Ovary (tissue), 9 donors: ENCODE measurements around the gene ZBTB33. TPM values are rescaled to one million over a fixed set of nuclear protein-coding genes. Genes with fewer than 3 reads are reported as not detected.

Source experiments
- DNase-seq, 5 donors: peaks; one replicate each; pipeline ENCODE4 v3.0.0-alpha.2; 2019 to 2020
- H3K27ac ChIP-seq, 2 donors: fragments of 200-600 bp; one replicate each; pipeline versions ENCODE4 v1.5.1 to v1.8.0; 2019 to 2022
- H3K27me3 ChIP-seq: fragments of 200-600 bp; one replicate; pipeline ENCODE4 v1.8.0; 2022
- H3K36me3 ChIP-seq: fragments of 200-600 bp; sonication (generic); one replicate; pipeline ENCODE4 v1.5.1; 2019
- H3K4me1 ChIP-seq: one replicate; pipeline ENCODE4 v1.8.1; 2013; ENCODE audit warnings: mild to moderate bottlenecking, moderate library complexity; ENCODE audit not compliant: insufficient read depth
- H3K4me3 ChIP-seq: fragments of 200-600 bp; sonication (generic); one replicate; pipeline ENCODE4 v1.5.1; 2017
- H3K9me3 ChIP-seq, 2 donors: fragments of 200-600 bp in 1 of 2; sonication (generic) in 1 of 2; one replicate each; pipeline versions ENCODE4 v1.5.1 to v1.8.1; 2013 to 2019; ENCODE audit warnings: mild to moderate bottlenecking in 1 of 2, moderate library complexity in 1 of 2
- EP300 ChIP-seq: sonication (generic); formaldehyde crosslinking; IDR thresholded peaks from one replicate; pipeline ENCODE4 v1.6.1; 2017; ENCODE audit warnings: antibody characterized with exemption
- POLR2A ChIP-seq: fragments of 450-650 bp; IDR thresholded peaks from one replicate; pipeline ENCODE4 v1.6.1; 2017; ENCODE audit warnings: antibody characterized with exemption, mild to moderate bottlenecking, moderate library complexity
- WGBS, 3 donors: extraction: QIAGEN DNeasy Blood & Tissue Kit in 1 of 3; methylation state at CpG; one replicate each; pipeline versions ENCODE4 v1.1.5 to v1.1.7; 2013 to 2017; 5-methylcytosine and 5-hydroxymethylcytosine counted together
- intact Hi-C, 4 donors: fragments of 100-400 bp; cut with DNase I; formaldehyde crosslinking; loops; one replicate each; pipeline versions ENCODE4 v1.11.0 to v1.15.1; 2022 to 2023
- polyA plus RNA-seq, 2 donors: library from polyadenylated mRNA; stranded (reverse); fragments of 200-250 nt in 1 of 2; fragments of 350-450 nt in 1 of 2; fragmentation: Illumina TruSeq in 1 of 2; extraction: RNeasy Lipid Tissue Mini Kit (QIAGEN cat#74804) in 1 of 2; gene quantifications; one replicate each; pipeline ENCODE4 v1.2.3, GENCODE V29; 2013 to 2014
- total RNA-seq, 7 donors: library from RNA; depleted of rRNA in 2 of 7; stranded (reverse); fragments of >200 nt in 2 of 7; fragmentation: NEBNext Ultra II Directional in 3 of 7; extraction: Animal tissue kit (Norgen Biotek cat#: 25700) in 3 of 7; gene quantifications; one replicate each; pipeline versions ENCODE4 v1.1.0 to v1.2.4, GENCODE V29; 2016 to 2023
- TF ChIP-seq, protein P1 (sequence below), 3 donors: fragments of 450-650 bp in 2 of 3; fragments of 200-600 bp in 1 of 3; IDR thresholded peaks; one replicate each; pipeline versions ENCODE4 v1.5.1 to v1.8.0; 2016 to 2022; ENCODE audit warnings: antibody characterized with exemption in 3 of 3, mild to moderate bottlenecking in 1 of 3
- donor health status: DM: no; HTN: no; CAD: no; lungs with moderate emphysema.
- donor health status: DM: no; HTN: no; CAD: no.
- donor health status: Bipolar disorder and iron deficiency.
- donor health status: DM: yes; HTN: yes; CAD: no.
- donor health status: DM: no; HTN: no; CAD: no.
- donor health status: DM: yes; HTN: yes; CAD: no.

Gene ZBTB33
- total and polyA plus RNA-seq, 9 donors: 6.6 to 20.0 (median 14.9) TPM

GRCh38 chrX:120228187-120228908 lies 22.3 kb upstream of the ZBTB33 start:
- TF ChIP-seq, protein P1, sequence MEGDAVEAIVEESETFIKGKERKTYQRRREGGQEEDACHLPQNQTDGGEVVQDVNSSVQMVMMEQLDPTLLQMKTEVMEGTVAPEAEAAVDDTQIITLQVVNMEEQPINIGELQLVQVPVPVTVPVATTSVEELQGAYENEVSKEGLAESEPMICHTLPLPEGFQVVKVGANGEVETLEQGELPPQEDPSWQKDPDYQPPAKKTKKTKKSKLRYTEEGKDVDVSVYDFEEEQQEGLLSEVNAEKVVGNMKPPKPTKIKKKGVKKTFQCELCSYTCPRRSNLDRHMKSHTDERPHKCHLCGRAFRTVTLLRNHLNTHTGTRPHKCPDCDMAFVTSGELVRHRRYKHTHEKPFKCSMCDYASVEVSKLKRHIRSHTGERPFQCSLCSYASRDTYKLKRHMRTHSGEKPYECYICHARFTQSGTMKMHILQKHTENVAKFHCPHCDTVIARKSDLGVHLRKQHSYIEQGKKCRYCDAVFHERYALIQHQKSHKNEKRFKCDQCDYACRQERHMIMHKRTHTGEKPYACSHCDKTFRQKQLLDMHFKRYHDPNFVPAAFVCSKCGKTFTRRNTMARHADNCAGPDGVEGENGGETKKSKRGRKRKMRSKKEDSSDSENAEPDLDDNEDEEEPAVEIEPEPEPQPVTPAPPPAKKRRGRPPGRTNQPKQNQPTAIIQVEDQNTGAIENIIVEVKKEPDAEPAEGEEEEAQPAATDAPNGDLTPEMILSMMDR (IDR thresholded peaks at IDR 0.05): no peak
- no peak for TF ChIP-seq EP300
- TF ChIP-seq POLR2A: no peak
- peak in 1 of 5 donors; percentile 43 for DNase-seq

GRCh38 chrX:120235284-120235683 lies 15.3 kb upstream of the ZBTB33 start:
- Histone ChIP-seq H3K9me3 (no peaks in the 10 kb centered on the region), H3K36me3 (no peaks in the 10 kb centered on the region), H3K27me3 (no peaks in the 10 kb centered on the region), H3K4me1 (no peaks in the 10 kb centered on the region), H3K27ac (no peak overlapping the region), H3K4me3 (no peak overlapping the region)
- TF ChIP-seq POLR2A (no peak), EP300 (no peak)
- TF ChIP-seq, protein P1 (IDR thresholded peaks at IDR 0.05): no peak
- WGBS, 3 donors: 63 to 76% (median 70%) methylated on average over 6 of the region's 6 CpGs
- intact Hi-C loops: no loop called here
- no peak for DNase-seq

More at GRCh38 chrX:120228187-120228908, 22.3 kb upstream of the ZBTB33 start:
- no peak overlapping the region for H3K27ac ChIP-seq
- H3K4me3 ChIP-seq: no peak overlapping the region
- intact Hi-C loops: no loop called here
- no peaks in the 10 kb centered on the region for H3K36me3 ChIP-seq
- no peaks in the 10 kb centered on the region for H3K9me3 ChIP-seq
- peaks cover 9% of the 10 kb centered on the region for H3K4me1 ChIP-seq
- WGBS, 3 donors: 33 to 45% (median 33%) methylated on average over 9 of the region's 9 CpGs
- no peaks in the 10 kb centered on the region for H3K27me3 ChIP-seq

- H3K4me3 ChIP-seq: no peak overlapping the region
- no peaks in the 10 kb centered on the region for H3K4me1 ChIP-seq
- intact Hi-C loops: no loop called here
- DNase-seq: no peak
- no peak overlapping the region for H3K27ac ChIP-seq
- H3K36me3 ChIP-seq: no peaks in the 10 kb centered on the region
- no peaks in the 10 kb centered on the region for H3K27me3 ChIP-seq
- TF ChIP-seq, protein P1 (IDR thresholded peaks at IDR 0.05): no peak
- TF ChIP-seq POLR2A (no peak), EP300 (no peak)
- no peaks in the 10 kb centered on the region for H3K9me3 ChIP-seq
- 87 to 89% (median 89%) methylated on average over 3 of the region's 3 CpGs for WGBS, 3 donors
Measured at GRCh38 chrX:120236687-120237479, 13.7 kb upstream of the ZBTB33 start.

- Histone ChIP-seq H3K9me3 (no peaks in the 10 kb centered on the region), H3K4me3 (no peak overlapping the region), H3K27ac (no peak overlapping the region), H3K4me1 (no peaks in the 10 kb centered on the region), H3K36me3 (no peaks in the 10 kb centered on the region), H3K27me3 (no peaks in the 10 kb centered on the region)
- no peak for DNase-seq
- TF ChIP-seq, protein P1 (IDR thresholded peaks at IDR 0.05): no peak
- TF ChIP-seq POLR2A (no peak), EP300 (no peak)
- WGBS, 3 donors: 69 to 76% (median 72%) methylated on average over 4 of the region's 4 CpGs
- intact Hi-C loops: no loop called here
Measured at GRCh38 chrX:120238933-120239332, 11.7 kb upstream of the ZBTB33 start.
